Prostate gland (tissue), 2 donors: ENCODE results near the gene LSAMP. TPM values are rescaled to one million over a fixed set of nuclear protein-coding genes. Genes with fewer than 3 reads are reported as not detected.

Experiments
- DNase-seq: peaks from one replicate; pipeline ENCODE4 v3.0.0-alpha.2; 2019; ENCODE audit warnings: low spot score
- H3K27ac ChIP-seq, 2 donors: fragments of 200-600 bp; sonication (generic); 2 replicates each; pipeline ENCODE4 v1.5.1; 2017 to 2019
- H3K27me3 ChIP-seq: fragments of 200-600 bp; sonication (generic); replicated peaks from 2 replicates; pipeline ENCODE4 v1.5.1; 2019; ENCODE audit not compliant: insufficient read depth
- H3K36me3 ChIP-seq, 2 donors: fragments of 200-600 bp; sonication (generic); 1 replicate in 1 of 2; 2 replicates in 1 of 2; pipeline versions ENCODE4 v1.5.1 to v1.8.1; 2017 to 2019
- H3K4me1 ChIP-seq: fragments of 200-600 bp; sonication (generic); replicated peaks from 2 replicates; pipeline ENCODE4 v1.5.1; 2019
- H3K4me3 ChIP-seq, 2 donors: fragments of 200-600 bp; sonication (generic); 2 replicates each; pipeline ENCODE4 v1.5.1; 2017 to 2019
- H3K9me3 ChIP-seq: fragments of 200-600 bp; sonication (generic); 2 replicates; pipeline ENCODE4 v1.5.1; 2017
- POLR2A ChIP-seq: fragments of 450-650 bp; IDR thresholded peaks from one replicate; pipeline ENCODE4 v1.6.1; 2016; ENCODE audit warnings: antibody characterized with exemption, mild to moderate bottlenecking
- POLR2AphosphoS5 ChIP-seq: sonication (generic); formaldehyde crosslinking; IDR thresholded peaks from one replicate; pipeline ENCODE4 v1.6.1; 2017; ENCODE audit warnings: antibody characterized with exemption
- WGBS: methylation state at CpG from one replicate; pipeline ENCODE4 v1.1.5; 2018; 5-methylcytosine and 5-hydroxymethylcytosine counted together
- intact Hi-C: fragments of 100-400 bp; cut with DNase I; formaldehyde crosslinking; loops from one replicate; pipeline ENCODE4 v1.14.2; 2022
- total RNA-seq, 2 donors: library from RNA; depleted of rRNA; stranded (reverse); fragments of >200 nt; gene quantifications; one replicate each; pipeline ENCODE4 v1.1.0, GENCODE V29; 2016
- TF ChIP-seq, protein P1 (sequence below), 4 experiments: fragments of 200-600 bp in 2 of 4; fragments of 450-650 bp in 2 of 4; sonication (generic) in 2 of 4; IDR thresholded peaks; 1 replicate in 3 of 4; 2 replicates in 1 of 4; pipeline ENCODE4 v1.5.1; 2016 to 2019; ENCODE audit warnings: antibody characterized with exemption in 4 of 4, mild to moderate bottlenecking in 2 of 4, moderate library complexity in 2 of 4

The LSAMP gene
- total RNA-seq, 2 donors from 2014 or later: 15.4 to 38.0 TPM

DNA sequence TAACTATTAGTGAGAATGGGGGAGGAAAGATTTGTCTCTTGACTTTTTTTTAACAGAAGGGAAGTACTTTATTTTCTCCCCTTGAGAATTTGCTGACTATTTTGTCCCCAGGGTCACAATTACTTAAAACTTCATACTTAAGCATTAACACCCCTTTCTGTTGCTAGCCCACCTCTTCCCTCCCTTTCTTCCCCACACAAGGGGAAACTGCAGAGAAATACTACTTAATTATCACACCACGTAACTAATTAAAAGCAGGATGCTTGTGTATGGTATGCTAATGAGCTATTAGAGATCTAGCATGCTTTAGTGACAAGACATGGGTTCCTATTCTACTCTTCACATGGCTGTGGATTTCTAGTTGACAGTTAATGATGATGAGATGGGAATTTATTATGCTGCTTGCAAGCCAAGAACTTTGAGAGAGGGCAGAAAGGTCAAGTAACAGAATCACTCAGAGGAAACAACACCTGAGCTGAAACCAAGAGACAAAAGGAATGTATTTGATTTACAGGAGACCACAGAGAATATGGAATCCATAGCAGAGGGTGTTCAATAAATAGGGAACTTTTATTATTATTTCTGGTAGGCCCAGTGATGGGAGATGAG lies 179.2 kb downstream of the LSAMP start:
- intact Hi-C loops: no loop called here
- Histone ChIP-seq H3K36me3 (no peaks in the 10 kb centered on the region), H3K27ac (no peak overlapping the region), H3K9me3 (no peaks in the 10 kb centered on the region), H3K27me3 (no peaks in the 10 kb centered on the region), H3K4me1 (no peaks in the 10 kb centered on the region), H3K4me3 (no peak overlapping the region)
- TF ChIP-seq POLR2A: no peak
- no peak for TF ChIP-seq POLR2AphosphoS5
- TF ChIP-seq, protein P1, sequence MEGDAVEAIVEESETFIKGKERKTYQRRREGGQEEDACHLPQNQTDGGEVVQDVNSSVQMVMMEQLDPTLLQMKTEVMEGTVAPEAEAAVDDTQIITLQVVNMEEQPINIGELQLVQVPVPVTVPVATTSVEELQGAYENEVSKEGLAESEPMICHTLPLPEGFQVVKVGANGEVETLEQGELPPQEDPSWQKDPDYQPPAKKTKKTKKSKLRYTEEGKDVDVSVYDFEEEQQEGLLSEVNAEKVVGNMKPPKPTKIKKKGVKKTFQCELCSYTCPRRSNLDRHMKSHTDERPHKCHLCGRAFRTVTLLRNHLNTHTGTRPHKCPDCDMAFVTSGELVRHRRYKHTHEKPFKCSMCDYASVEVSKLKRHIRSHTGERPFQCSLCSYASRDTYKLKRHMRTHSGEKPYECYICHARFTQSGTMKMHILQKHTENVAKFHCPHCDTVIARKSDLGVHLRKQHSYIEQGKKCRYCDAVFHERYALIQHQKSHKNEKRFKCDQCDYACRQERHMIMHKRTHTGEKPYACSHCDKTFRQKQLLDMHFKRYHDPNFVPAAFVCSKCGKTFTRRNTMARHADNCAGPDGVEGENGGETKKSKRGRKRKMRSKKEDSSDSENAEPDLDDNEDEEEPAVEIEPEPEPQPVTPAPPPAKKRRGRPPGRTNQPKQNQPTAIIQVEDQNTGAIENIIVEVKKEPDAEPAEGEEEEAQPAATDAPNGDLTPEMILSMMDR (IDR thresholded peaks at IDR 0.05): no peak
- DNase-seq: no peak
- WGBS: 98% methylated on average over 1 of the region's 1 CpG

DNA sequence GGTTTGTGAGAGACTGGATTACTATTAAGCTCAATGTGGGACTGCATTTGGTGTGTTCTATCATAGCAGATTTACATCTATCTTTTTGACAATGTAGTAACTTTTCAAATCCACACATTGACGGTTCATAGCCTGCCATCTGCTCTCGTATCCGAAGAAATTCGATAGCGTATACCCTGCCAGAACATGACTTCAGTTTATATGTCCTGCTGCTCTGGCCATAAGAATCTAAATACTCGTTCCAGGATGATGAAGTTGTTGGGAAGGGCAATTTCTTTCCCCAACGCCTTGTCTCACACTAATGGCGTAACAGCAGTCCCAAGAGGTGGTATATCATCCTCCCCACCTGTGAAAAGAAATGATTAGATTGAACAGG lies 180.0 kb downstream of the LSAMP start:
- H3K4me1 ChIP-seq: no peaks in the 10 kb centered on the region
- no peak for TF ChIP-seq POLR2AphosphoS5
- TF ChIP-seq, protein P1 (IDR thresholded peaks at IDR 0.05): no peak
- TF ChIP-seq POLR2A: no peak
- H3K9me3 ChIP-seq: no peaks in the 10 kb centered on the region
- DNase-seq: no peak
- no peak overlapping the region for H3K27ac ChIP-seq
- 70% methylated on average over 8 of the region's 8 CpGs for WGBS
- intact Hi-C loops: no loop called here
- no peaks in the 10 kb centered on the region for H3K36me3 ChIP-seq
- no peaks in the 10 kb centered on the region for H3K27me3 ChIP-seq
- no peak overlapping the region for H3K4me3 ChIP-seq

DNA sequence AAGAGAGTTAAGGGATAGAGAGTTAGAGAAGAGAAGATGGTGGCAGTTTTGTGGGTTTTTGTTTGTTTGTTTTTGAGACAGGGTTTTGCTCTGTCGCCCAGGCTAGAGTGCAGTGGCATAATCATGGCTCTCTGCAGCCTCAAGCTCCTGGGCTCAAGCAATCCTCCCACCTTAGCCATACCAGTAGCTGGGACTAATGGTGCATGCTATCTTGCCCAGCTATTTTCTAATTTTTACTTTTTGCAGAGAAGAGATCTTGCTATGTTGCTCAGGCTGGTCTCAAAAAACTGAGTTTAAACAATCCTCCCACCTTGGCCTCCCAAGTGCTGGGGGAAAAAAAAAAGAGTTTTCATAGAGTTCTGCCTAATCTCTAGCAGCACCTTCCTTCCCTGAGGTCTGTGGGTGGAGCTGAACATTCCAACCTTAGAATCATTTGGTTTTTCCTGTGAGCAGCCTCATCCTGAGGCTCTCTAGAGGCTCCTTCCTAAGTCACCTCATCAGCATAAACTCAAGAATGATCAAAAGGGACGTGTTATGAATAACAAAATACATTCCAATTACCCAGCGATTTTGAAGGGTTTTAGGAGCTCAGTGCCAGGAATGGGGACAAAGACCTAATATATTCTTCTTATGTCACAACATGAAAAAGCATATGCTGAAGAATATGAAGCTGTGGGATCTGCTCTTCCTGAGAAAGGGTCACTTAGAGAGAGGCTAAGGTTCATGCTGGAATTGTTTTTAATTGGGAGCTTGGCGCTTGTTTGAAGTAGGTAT lies 180.6 kb downstream of the LSAMP start:
- 72% methylated on average over 4 of the region's 4 CpGs for WGBS
- TF ChIP-seq POLR2A: no peak
- Histone ChIP-seq H3K9me3 (no peaks in the 10 kb centered on the region), H3K36me3 (no peaks in the 10 kb centered on the region), H3K27me3 (no peaks in the 10 kb centered on the region), H3K27ac (no peak overlapping the region), H3K4me1 (no peaks in the 10 kb centered on the region), H3K4me3 (no peak overlapping the region)
- no peak for DNase-seq
- intact Hi-C loops: no loop called here

DNA sequence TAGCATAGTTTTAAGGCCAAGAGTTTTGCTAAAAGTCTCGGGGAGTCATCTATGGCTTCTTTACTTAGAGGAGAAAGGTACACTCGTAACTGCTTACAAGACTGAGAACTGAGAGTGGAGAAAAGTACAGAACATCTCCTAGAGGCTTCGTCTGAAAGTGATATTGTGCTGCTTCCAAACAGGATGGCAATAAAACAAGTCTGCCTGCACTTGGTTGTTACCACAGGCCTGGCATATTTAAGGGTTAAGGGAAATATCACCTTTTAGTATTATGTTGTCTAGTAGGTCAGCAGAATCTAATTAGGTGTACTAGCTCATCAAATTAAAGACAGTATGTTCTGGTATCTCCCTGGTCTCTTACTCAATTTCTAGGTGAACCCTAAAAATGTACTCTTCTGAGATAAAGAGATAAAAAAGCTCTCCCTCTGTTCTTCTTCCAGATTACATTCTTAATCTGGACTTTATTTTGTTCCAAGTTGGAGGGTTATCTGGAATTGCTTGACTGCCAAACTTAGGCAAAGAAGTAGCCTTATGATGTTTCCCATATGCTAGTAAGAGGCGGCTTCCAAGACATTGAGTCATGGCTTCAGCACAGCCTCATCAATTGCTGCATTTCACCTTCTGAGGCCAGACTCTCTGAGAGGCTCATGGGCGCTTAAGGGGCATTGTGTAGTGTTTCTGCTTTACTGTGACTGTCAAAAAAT lies 181.3 kb downstream of the LSAMP start:
- no peaks in the 10 kb centered on the region for H3K9me3 ChIP-seq
- intact Hi-C loops: no loop called here
- H3K36me3 ChIP-seq: no peaks in the 10 kb centered on the region
- H3K4me3 ChIP-seq: no peak overlapping the region
- no peaks in the 10 kb centered on the region for H3K4me1 ChIP-seq
- no peaks in the 10 kb centered on the region for H3K27me3 ChIP-seq
- no peak overlapping the region for H3K27ac ChIP-seq
- no peak for DNase-seq
- TF ChIP-seq, protein P1 (IDR thresholded peaks at IDR 0.05): no peak
- no peak for TF ChIP-seq POLR2AphosphoS5
- TF ChIP-seq POLR2A: no peak
- 38% methylated on average over 5 of the region's 5 CpGs for WGBS

DNA sequence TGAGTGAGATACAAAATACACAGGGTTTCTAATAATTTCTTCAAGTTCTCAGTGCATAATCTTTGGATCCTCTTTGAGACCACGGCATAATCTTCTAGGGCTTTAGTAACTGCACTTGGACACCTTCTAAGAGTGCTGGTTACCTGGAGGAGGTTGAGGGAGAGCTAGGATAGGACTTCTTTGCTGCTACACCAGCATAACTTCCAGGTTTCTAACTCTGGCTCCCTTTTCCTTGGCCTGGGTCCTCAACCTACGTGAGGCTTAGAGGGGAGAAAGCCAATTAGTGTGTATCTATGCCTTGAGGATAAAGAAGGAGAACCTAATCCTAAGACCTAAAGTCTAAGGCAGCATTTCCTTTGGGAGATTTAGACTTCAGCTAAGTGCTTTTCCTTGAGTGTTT lies 184.8 kb downstream of the LSAMP start:
- no peaks in the 10 kb centered on the region for H3K27me3 ChIP-seq
- no peak for DNase-seq
- no peaks in the 10 kb centered on the region for H3K36me3 ChIP-seq
- WGBS: 72% methylated on average over 2 of the region's 2 CpGs
- no peak for TF ChIP-seq POLR2AphosphoS5
- no peak for TF ChIP-seq POLR2A
- TF ChIP-seq, protein P1 (IDR thresholded peaks at IDR 0.05): no peak
- H3K9me3 ChIP-seq: no peaks in the 10 kb centered on the region
- H3K4me3 ChIP-seq: no peak overlapping the region
- no peak overlapping the region for H3K27ac ChIP-seq
- H3K4me1 ChIP-seq: no peaks in the 10 kb centered on the region
- intact Hi-C loops: no loop called here
